Kidney (tissue), 14 donors: ENCODE measurements around the gene TOMM5. TPM values are rescaled to one million over a fixed set of nuclear protein-coding genes. Genes with fewer than 3 reads are reported as not detected.

Source experiments
- DNase-seq, 5 donors: peaks; one replicate each; pipeline ENCODE4 v3.0.0-alpha.2; 2013 to 2020
- FAIRE-seq: peaks from 2 replicates; lab custom pipeline; 2012; peaks lifted over from hg19 to GRCh38; lab: Jason Lieb, UNC
- H3K27ac ChIP-seq, 2 donors: one replicate each; pipeline ENCODE4 v1.7.0; 2013; ENCODE audit warnings: low read depth in 2 of 2, low read length in 2 of 2, inconsistent platforms in 1 of 2
- H3K27me3 ChIP-seq: one replicate; pipeline ENCODE4 v1.7.1; 2013; ENCODE audit warnings: low read length, inconsistent platforms; ENCODE audit not compliant: control insufficient read depth, insufficient read depth
- H3K36me3 ChIP-seq, 3 donors: one replicate each; pipeline versions ENCODE4 v1.7.0 to v1.7.1; 2013; ENCODE audit warnings: low read length in 3 of 3, control low read depth in 1 of 3, inconsistent platforms in 1 of 3; ENCODE audit not compliant: insufficient read depth in 3 of 3, control insufficient read depth in 2 of 3
- H3K4me1 ChIP-seq, 3 donors: one replicate each; pipeline versions ENCODE4 v1.7.0 to v1.7.1; 2013; ENCODE audit warnings: low read length in 3 of 3, inconsistent platforms in 1 of 3, low read depth in 1 of 3; ENCODE audit not compliant: control insufficient read depth in 2 of 3, insufficient read depth in 2 of 3
- H3K4me3 ChIP-seq, 3 donors: one replicate each; pipeline versions ENCODE4 v1.7.0 to v1.8.1; 2013; ENCODE audit warnings: low read length in 3 of 3, control low read depth in 1 of 3, inconsistent platforms in 1 of 3
- H3K9ac ChIP-seq, 3 donors: one replicate each; pipeline versions ENCODE4 v1.7.0 to v1.7.1; 2013; ENCODE audit warnings: low read length in 3 of 3, control low read depth in 1 of 3, inconsistent platforms in 1 of 3
- H3K9me3 ChIP-seq, 3 donors: one replicate each; pipeline versions ENCODE4 v1.7.0 to v1.7.1; 2013; ENCODE audit warnings: low read length in 3 of 3, control low read depth in 1 of 3, inconsistent platforms in 1 of 3; ENCODE audit not compliant: control insufficient read depth in 2 of 3, insufficient read depth in 1 of 3
- CTCF ChIP-seq: IDR thresholded peaks from 3 replicates; pipeline ENCODE4 v1.5.1; 2012; ENCODE audit warnings: mild to moderate bottlenecking, moderate library complexity, borderline replicate concordance; ENCODE audit not compliant: insufficient read depth; ENCODE audit errors: extremely low read depth
- intact Hi-C: fragments of 100-400 bp; cut with DNase I; formaldehyde crosslinking; loops from one replicate; pipeline ENCODE4 v1.11.1; 2022
- polyA plus RNA-seq: library from polyadenylated mRNA; stranded (reverse); fragments of 350-450 nt; fragmentation: Illumina TruSeq; extraction: RNeasy Lipid Tissue Mini Kit (QIAGEN cat#74804); gene quantifications from one replicate; pipeline ENCODE4 v1.2.3, GENCODE V29; 2014; ENCODE audit warnings: low read depth, low replicate concordance; ENCODE audit not compliant: insufficient read depth
- total RNA-seq: library from RNA; stranded (reverse); fragmentation: NEBNext Ultra II Directional; extraction: Animal tissue kit (Norgen Biotek cat#: 25700); gene quantifications from one replicate; pipeline ENCODE4 v1.2.1, GENCODE V29; 2021
- donor health status: control.
- donor health status: control.
- donor health status: control.
- donor health status: control.
- donor health status: control.
- donor health status: DM: yes; HTN: yes; CAD: no.
- donor health status: Normal renal cell carcinoma (clear cell type).

TOMM5 gene
- total and polyA plus RNA-seq, 2 donors from 2014 or later: 59.5 to 197 TPM

GRCh38 chr9:37611961-37612360 lies 19.6 kb upstream of the TOMM5 start:
- Histone ChIP-seq H3K36me3 (no peaks in the 10 kb centered on the region), H3K27ac (no peak overlapping the region), H3K9me3 (no peaks in the 10 kb centered on the region), H3K27me3 (no peaks in the 10 kb centered on the region), H3K4me1 (no peaks in the 10 kb centered on the region), H3K9ac (no peak overlapping the region), H3K4me3 (no peak overlapping the region)
- no peak for FAIRE-seq
- no peak for TF ChIP-seq CTCF
- intact Hi-C loops: no loop called here
- no peak for DNase-seq

- H3K9me3 ChIP-seq: no peaks in the 10 kb centered on the region
- FAIRE-seq (no peak), DNase-seq (no peak)
Measured at GRCh38 chr9:37611014-37611413, 18.6 kb upstream of the TOMM5 start.

GRCh38 chr9:37609735-37610397 lies 17.5 kb upstream of the TOMM5 start:
- DNase-seq (no peak), FAIRE-seq (no peak)
- Histone ChIP-seq H3K9ac (no peak overlapping the region), H3K4me3 (no peak overlapping the region), H3K27ac (no peak overlapping the region), H3K36me3 (no peaks in the 10 kb centered on the region), H3K9me3 (no peaks in the 10 kb centered on the region), H3K4me1 (no peaks in the 10 kb centered on the region), H3K27me3 (no peaks in the 10 kb centered on the region)
- TF ChIP-seq CTCF: no peak
- intact Hi-C loops: no loop called here

More at GRCh38 chr9:37611014-37611413, 18.6 kb upstream of the TOMM5 start:
- no peaks in the 10 kb centered on the region for H3K27me3 ChIP-seq
- no peaks in the 10 kb centered on the region for H3K4me1 ChIP-seq
- H3K9ac ChIP-seq: no peak overlapping the region
- H3K36me3 ChIP-seq: no peaks in the 10 kb centered on the region
- no peak for TF ChIP-seq CTCF
- H3K4me3 ChIP-seq: no peak overlapping the region
- H3K27ac ChIP-seq: no peak overlapping the region
- intact Hi-C loops: no loop called here

- intact Hi-C loops: no loop called here
Measured at GRCh38 chr9:37608250-37608649, 15.9 kb upstream of the TOMM5 start.

More at GRCh38 chr9:37608250-37608649, 15.9 kb upstream of the TOMM5 start:
- Histone ChIP-seq H3K4me3 (no peak overlapping the region), H3K9ac (no peak overlapping the region), H3K4me1 (no peaks in the 10 kb centered on the region), H3K36me3 (no peaks in the 10 kb centered on the region), H3K27me3 (no peaks in the 10 kb centered on the region), H3K9me3 (no peaks in the 10 kb centered on the region), H3K27ac (no peak overlapping the region)
- no peak for TF ChIP-seq CTCF
- FAIRE-seq: no peak
- no peak for DNase-seq
